DMS79 (cell line): ENCODE measurements around the gene IGFBP4.

Experiments
- DNase-seq: peaks from one replicate; lab custom pipeline; 2025; lab: John Stamatoyannopoulos, UW

The IGFBP4 gene

DNA sequence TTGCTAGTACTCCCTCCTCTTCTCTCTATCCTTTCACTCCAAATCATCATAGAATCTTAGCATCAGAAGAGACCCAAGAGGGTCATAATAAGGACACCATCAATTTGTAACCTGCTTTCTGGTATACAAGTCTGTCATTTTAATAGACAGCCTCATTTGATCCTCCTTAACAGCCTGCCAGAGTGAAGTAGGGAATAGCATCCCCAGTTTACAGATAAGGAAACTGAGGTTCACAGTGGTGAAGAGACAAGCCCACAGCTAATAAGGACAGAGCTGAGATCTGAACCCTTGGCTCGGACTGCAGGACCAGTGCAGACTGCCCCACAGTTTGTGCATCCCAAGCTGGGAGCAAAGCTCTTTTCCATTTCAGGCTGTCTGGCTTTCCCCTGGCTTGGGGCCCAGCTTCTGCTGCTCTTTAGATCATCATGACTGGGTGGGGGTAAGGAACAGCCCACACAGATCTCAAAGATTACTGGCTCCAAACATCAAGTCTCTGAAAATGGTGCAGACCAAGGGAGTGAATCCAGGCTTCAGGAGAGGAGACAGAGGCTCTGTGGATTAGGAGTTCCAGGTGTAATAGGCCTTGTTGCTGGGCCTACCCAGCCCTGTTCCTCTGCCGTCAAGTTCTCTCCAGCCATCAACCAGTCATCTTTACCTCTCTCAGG lies 10.3 kb upstream of the IGFBP4 start:
- DNase-seq = no peak

DNA sequence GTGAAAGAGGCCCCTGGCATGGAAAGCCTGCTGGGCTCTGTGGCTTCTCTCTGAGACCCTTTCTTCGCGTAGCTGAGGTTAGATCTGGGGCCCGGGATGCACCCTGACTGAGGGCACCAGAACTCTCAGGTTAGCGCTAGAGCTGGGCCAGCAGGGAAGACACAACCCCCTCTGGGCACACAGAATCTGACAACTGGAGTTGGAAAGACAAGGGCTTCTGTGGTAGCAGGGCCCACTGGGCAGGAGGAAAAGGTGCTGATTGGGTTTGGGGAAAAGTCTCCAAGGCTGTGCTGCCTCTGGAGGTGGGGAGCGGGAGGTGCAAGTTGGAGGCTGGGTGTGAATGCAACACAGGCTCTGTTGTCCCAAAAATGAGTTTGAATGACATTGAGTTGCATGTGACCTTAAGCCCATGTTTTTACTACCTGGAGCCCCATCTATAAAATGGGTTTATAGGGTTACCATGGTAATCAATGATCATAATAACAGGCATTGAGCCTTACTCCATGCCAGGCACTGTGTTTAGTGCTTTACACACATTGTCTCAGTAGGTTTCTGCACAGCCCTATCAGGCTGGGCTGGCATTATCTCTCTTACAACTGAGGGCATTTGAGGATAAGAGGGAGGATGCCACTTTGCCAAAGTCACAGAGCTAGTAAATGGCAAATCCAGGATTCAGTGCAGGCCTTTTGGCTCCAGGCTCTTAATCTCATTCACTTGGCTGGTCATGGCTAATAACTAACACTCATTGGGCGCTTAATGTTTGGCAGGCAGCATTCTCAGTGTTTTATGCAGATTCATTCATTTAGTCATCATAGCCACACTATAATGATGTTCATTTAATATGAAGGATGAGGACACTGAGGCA lies 9.5 kb upstream of the IGFBP4 start:
- DNase-seq = no peak

DNA sequence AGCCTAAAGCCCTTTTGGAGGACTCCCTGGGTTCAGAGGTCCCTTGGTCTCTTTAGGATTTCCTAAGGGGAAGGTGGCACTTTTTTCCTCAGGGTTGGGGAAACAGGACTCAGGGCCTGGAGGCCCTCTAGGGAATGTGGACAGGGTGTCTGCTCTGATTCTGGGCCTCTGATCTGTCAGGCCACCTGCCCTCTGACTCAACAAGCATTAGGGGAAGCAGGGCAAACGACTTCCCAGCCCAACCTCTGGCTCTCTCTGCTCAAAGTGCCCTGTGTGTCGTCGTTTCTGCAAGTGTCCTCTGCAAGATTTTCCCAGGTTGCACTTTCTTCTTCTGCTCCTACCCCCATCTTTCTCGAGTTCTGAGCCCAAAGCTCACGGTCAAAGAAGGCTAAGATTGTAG lies 6.6 kb upstream of the IGFBP4 start:
- DNase-seq = no peak

GRCh38 chr17:40437095-40437732 lies 6.0 kb upstream of the IGFBP4 start:
- DNase-seq = no peak

DNA sequence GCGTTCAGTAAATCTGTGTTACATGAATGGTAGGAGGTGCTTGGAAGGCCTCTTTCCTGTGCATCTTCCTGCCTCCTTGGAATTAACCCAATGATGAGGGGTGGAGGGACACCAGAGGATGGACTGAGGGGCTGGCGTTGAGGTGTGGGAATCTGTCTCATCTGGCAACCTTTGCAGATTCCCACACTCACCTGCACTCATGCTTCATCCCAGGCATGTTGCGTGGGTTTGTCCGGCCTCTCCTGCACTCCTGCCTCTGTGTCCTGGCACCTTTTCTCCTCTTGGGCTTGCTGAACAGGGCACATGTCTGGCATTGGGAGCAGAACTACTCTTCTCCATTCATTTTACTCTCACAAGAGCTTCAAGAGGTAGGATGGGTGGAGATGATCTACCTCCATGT lies 3.1 kb upstream of the IGFBP4 start:
- no peak for DNase-seq

GRCh38 chr17:40442392-40443195 lies 656 bp upstream of the IGFBP4 start:
- no peak for DNase-seq

DNA sequence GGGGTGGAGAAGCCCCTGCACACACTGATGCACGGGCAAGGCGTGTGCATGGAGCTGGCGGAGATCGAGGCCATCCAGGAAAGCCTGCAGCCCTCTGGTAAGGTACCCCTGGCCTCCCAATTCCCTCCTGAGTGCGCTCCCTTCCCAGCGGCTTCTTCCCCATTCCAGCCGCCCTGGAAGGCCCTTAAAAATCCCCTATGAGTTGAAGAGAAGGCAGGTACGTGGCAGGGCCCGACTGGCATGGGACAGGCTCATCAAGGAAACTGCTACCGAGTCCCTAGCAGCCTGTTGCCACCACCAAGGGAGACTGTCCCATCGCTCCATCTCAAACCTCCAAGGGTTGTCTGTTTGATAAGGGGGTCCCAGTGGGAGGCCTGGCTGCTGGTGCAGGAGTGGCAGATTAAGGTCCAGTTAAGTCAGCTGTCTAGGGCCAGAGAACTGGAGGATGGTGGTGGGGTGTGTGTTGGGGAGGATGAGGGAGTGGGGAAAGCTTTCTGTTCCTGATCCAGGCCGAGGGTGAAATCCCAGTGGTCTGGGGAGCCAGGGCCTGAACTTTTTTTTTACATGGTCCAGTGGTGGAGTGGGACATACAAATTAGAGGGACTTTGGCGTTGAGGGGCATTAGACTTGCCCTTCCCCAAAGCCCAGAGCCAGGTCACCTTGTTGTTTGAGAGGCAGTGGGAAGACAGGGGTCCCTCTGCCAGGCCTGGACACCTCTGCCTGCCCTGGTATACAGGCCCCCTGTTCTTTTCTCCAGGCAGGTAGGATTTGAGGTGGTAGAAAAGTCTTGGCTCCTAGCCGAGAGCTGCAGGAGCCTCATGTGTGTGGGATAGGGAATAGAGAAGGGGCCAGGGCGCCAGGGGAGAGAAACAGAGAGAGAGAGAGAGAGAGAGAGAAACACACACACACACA lies 994 bp downstream of the IGFBP4 start:
- no peak for DNase-seq

DNA sequence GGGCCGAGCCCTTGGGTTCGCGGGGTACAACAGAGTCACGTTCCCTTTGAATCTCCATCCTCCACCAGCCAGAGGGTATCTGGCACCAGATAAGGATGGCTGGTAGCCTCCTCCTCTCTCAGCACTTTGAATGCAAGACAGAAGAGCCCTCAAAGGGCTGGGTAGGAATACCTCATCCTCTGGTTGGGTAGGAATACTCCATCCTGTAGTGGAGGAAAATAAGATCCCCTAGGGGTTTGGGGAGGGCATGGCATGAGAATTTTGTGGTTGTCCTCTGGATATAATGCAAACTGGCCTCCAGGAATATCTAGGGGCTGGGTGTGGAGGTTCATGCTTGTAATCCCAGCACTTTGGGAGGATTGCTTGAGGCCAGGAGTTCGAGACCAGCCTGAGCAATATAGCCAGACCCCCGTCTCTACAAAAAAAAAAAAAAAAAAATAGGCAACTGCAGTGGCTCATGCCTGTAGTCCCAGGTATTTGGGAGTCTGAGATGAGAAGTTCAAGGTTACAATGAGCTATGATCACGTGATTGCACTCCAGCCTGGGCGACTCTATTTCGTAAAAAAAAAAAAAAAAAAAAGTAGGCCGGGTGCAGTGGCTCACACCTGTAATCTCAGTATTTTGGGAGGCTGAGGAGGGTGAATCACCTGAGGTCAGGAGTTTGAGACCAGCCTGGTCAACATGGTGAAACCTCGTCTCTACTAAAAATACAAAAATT lies 2.7 kb downstream of the IGFBP4 start:
- no peak for DNase-seq

DNA sequence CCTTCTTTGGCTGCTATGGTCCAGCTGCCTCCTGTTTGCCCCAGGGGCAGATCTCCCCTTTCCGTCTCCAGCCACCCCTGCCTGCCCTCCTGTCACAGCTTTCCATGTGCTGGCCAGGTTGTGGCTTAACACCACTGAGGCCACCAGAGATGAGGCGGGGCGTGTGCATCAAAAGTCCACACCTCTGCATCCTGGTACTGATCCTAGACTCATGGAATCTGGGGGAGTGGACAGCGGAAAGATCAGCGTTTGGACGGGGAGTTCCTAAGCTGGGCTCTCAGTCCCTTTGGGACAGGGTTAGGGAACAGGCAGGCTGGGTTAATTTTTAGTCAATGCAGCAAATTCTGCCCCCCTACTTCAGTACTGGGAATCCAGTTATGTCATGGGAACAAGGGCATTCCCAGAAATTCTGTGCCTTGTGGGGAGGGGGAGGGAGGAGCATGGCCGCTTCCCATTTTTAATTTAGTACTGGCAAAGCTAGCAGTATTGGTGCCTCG lies 3.9 kb downstream of the IGFBP4 start:
- DNase-seq = no peak

DNA sequence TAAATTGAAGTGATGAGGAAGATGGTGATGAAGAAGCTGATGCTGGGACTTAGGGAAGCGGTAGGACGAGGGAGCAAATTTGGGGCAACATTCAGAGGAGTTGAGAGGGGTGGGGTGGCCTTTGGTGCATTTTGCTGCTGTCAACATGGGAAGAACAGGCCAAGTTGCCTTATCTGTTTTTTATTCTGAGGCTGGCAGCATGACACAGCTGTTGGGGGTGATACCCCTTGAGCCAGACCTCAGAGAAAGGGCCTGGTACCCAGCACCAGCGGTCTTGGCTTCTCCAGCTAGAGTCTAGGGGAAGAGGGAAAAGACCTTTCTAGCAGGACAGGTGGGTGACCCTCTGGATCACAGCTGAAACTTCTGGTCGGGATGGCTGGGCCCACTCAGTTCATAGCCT lies 4.6 kb downstream of the IGFBP4 start:
- no peak for DNase-seq

DNA sequence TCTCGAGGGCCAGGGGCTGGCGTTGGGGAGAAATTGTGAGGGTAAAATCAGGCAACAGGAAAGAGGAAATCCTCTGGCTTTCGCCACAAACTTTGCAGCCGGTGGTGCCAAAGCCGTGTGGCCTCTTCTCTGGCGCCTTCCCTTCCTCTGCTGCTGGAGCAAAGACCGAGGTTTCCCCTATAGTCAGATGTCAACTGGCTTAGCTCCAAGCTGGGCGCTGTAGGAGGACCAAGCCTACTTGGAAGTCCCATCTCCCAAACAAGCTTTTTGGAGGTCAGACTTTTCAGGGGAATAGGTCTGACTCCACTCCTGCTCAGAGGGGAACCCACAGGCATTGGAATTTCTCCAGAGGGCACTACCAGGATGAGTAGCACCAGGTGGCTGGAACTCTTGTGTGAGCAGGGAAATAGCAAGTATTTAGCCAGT lies 5.0 kb downstream of the IGFBP4 start:
- no peak for DNase-seq

DNA sequence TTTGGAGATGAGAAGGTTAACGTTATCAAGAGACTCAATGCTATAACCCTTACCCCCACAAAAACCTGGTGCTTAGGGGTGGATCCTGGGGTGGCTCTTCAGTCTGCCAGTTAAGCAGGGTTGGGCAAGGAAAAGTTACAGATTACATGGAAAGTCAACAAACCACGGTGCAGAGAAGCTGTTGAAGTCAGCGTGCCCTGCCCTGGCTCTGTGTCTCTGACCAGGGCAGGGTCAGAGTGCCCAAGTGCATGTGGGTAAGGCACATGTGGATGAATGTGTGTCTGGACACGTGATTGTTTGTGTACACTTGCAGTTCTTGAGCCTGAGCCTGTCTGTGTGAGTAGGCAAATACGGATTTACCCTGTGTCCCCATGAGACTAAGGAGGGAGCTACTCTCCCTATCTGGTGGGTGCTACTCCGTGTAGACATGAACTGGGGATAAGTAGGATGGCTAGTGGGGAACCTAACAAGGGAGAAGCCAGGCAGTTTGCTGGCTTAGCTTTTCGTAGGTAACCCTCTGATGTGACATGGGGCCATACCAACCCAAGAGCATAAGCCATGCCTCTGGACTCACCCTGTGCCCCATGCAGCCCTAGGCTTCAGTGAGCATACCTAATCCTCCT lies 5.5 kb downstream of the IGFBP4 start:
- DNase-seq = no peak

- DNase-seq = no peak
Measured at GRCh38 chr17:40450175-40450574, 6.9 kb downstream of the IGFBP4 start.

DNA sequence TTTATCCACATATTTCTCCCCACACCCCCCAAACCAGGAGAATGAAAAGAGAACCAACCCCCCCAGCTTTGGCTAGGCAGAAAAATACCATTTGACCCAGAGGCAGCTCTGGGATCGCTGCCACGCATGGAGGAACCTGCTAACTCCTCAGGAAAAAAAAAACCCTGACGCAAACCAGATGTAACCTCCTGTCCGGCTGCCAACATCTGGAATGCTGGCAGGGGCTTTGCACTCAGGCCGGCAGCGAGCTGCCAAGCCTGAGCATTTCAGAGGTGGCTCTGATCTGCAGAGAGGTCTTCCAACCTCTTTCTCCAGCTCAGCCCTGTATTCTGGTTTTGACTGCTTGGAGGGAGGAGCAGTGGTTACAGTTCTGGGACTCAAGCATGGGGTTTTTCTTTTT lies 8.2 kb downstream of the IGFBP4 start:
- no peak for DNase-seq

GRCh38 chr17:40452216-40452787 lies 9.1 kb downstream of the IGFBP4 start:
- no peak for DNase-seq

- DNase-seq = no peak
Measured at GRCh38 chr17:40452921-40453378, 9.7 kb downstream of the IGFBP4 start.

DNA sequence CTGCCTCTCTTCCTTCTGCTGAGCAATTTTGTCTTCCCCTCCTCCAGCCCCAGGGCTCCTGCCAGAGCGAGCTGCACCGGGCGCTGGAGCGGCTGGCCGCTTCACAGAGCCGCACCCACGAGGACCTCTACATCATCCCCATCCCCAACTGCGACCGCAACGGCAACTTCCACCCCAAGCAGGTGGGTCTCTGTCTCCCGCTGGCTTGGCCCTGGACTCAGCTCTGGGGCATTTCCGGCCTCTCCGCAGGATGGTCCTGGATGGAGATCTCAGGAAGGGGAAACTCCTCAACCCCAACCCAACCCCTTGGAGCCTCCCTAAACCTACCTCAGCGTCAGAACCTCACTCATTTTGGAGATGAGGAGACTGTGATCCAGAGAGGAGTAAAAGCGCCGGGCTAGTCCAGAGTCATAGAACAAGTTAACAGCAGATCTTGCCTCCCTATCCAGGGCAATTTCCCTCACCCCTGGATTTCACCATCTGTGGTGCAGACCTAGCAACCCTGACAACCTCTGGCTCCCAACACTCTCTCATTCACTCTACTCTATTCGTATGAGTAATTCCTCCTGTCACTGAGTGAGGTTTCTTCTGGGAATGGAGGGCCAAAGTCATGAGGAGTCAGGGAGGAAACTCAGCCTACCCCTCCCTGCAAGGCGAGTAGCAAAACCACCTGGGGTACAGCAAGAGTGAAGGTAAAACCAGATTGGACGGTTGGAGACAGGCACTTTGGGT lies 10.8 kb downstream of the IGFBP4 start:
- DNase-seq = no peak

- DNase-seq = no peak
Measured at GRCh38 chr17:40454613-40454995, 11.4 kb downstream of the IGFBP4 start.
